Suprapubic skin (tissue), 4 donors: ENCODE data around the gene MARCHF2. TPM values are rescaled to one million over a fixed set of nuclear protein-coding genes. Genes with fewer than 3 reads are reported as not detected.

Experiments used
- DNase-seq, 2 donors: peaks; one replicate each; pipeline ENCODE4 v3.0.0-alpha.2; 2019; ENCODE audit warnings: low spot score in 2 of 2
- H3K27ac ChIP-seq: fragments of 200-600 bp; sonication (generic); one replicate; pipeline ENCODE4 v1.5.1; 2019
- H3K27me3 ChIP-seq: fragments of 200-600 bp; sonication (generic); one replicate; pipeline ENCODE4 v1.5.1; 2019
- H3K36me3 ChIP-seq: fragments of 200-600 bp; sonication (generic); one replicate; pipeline ENCODE4 v1.5.1; 2019
- H3K4me1 ChIP-seq: fragments of 200-600 bp; sonication (generic); one replicate; pipeline ENCODE4 v1.5.1; 2019
- H3K4me3 ChIP-seq: fragments of 200-600 bp; sonication (generic); one replicate; pipeline ENCODE4 v1.5.1; 2019; ENCODE audit warnings: mild to moderate bottlenecking
- H3K9me3 ChIP-seq: fragments of 200-600 bp; sonication (generic); one replicate; pipeline ENCODE4 v1.5.1; 2019
- EP300 ChIP-seq: sonication (generic); formaldehyde crosslinking; IDR thresholded peaks from one replicate; pipeline ENCODE4 v1.6.1; 2017; ENCODE audit warnings: antibody characterized with exemption
- POLR2A ChIP-seq, 2 donors: fragments of 450-650 bp; IDR thresholded peaks; one replicate each; pipeline ENCODE4 v1.6.1; 2017; ENCODE audit warnings: antibody characterized with exemption in 2 of 2, mild to moderate bottlenecking in 2 of 2, moderate library complexity in 2 of 2
- POLR2AphosphoS5 ChIP-seq, 3 donors: sonication (generic); formaldehyde crosslinking; IDR thresholded peaks; one replicate each; pipeline ENCODE4 v1.6.1; 2017; ENCODE audit warnings: antibody characterized with exemption in 3 of 3
- WGBS: methylation state at CpG from one replicate; pipeline ENCODE4 v1.1.5; 2018; 5-methylcytosine and 5-hydroxymethylcytosine counted together
- total RNA-seq, 4 donors: library from RNA; depleted of rRNA; stranded (reverse); fragments of >200 nt; gene quantifications; one replicate each; pipeline ENCODE4 v1.1.0, GENCODE V29; 2016
- TF ChIP-seq, protein P1 (sequence below), 2 donors: fragments of 200-600 bp in 1 of 2; fragments of 450-650 bp in 1 of 2; sonication (generic) in 1 of 2; IDR thresholded peaks; one replicate each; pipeline ENCODE4 v1.5.1; 2016 to 2019; ENCODE audit warnings: antibody characterized with exemption in 2 of 2, mild to moderate bottlenecking in 1 of 2, moderate library complexity in 1 of 2

The MARCHF2 gene
- total RNA-seq, 4 donors from 2014 or later: 47.4 to 99.0 (median 90.8) TPM

DNA sequence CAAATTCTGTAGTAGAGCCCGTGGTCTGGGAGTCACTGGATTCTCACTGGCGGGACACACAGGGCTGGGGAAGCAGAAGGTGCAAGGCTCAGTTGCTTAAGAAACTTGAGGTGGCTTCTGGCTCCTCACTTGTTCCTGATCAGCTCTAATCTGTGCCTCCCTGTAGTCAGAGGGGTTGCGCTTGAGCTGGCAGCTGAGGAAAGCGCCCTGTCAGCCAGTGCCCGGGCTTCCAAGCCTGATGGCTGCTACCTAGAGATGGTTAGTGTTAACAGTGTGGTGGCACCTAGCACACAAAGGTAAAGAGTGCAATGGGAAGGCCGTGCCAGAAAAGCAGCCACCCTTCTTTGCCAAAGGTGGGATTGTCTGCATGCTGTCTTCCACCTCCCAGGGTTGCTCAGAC is 40.5 kb downstream of the MARCHF2 start:
- TF ChIP-seq EP300: no peak
- TF ChIP-seq, protein P1, sequence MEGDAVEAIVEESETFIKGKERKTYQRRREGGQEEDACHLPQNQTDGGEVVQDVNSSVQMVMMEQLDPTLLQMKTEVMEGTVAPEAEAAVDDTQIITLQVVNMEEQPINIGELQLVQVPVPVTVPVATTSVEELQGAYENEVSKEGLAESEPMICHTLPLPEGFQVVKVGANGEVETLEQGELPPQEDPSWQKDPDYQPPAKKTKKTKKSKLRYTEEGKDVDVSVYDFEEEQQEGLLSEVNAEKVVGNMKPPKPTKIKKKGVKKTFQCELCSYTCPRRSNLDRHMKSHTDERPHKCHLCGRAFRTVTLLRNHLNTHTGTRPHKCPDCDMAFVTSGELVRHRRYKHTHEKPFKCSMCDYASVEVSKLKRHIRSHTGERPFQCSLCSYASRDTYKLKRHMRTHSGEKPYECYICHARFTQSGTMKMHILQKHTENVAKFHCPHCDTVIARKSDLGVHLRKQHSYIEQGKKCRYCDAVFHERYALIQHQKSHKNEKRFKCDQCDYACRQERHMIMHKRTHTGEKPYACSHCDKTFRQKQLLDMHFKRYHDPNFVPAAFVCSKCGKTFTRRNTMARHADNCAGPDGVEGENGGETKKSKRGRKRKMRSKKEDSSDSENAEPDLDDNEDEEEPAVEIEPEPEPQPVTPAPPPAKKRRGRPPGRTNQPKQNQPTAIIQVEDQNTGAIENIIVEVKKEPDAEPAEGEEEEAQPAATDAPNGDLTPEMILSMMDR (IDR thresholded peaks at IDR 0.05): no peak
- no peak for TF ChIP-seq POLR2A (IDR thresholded peaks at IDR 0.05)
- TF ChIP-seq POLR2AphosphoS5 (IDR thresholded peaks at IDR 0.05): no peak
- Histone ChIP-seq H3K9me3 (no peaks in the 10 kb centered on the region), H3K27ac (no peak overlapping the region), H3K36me3 (peaks cover 10% of the 10 kb centered on the region), H3K4me3 (no peak overlapping the region), H3K4me1 (peaks cover 67% of the 10 kb centered on the region), H3K27me3 (no peaks in the 10 kb centered on the region)
- 76% methylated on average over 4 of the region's 6 CpGs for WGBS
- DNase-seq: no peak

DNA sequence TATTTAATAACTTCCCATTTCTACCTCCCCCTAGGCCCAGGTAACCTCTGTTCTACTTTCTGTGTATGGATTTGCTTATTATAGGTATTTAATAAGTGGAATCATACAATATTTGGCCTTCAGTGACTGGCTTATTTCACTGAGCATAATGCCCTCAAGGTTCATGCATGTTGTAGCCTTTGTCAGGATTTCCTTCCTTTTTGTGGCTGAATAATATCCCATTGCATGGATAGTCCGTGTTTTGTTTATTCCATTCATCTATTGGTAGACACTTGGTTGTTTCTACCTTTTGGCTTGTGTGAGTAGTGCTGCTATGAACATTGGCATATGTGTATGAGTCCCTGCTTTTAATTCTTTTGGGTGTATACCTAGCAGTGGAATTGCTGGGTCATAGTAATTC is 41.1 kb downstream of the MARCHF2 start:
- Histone ChIP-seq H3K27me3 (no peaks in the 10 kb centered on the region), H3K27ac (no peak overlapping the region), H3K4me3 (no peak overlapping the region), H3K36me3 (peaks cover 10% of the 10 kb centered on the region), H3K4me1 (peaks cover 67% of the 10 kb centered on the region), H3K9me3 (no peaks in the 10 kb centered on the region)
- TF ChIP-seq POLR2A (IDR thresholded peaks at IDR 0.05) (no peak), EP300 (no peak), POLR2AphosphoS5 (IDR thresholded peaks at IDR 0.05) (no peak)
- TF ChIP-seq, protein P1 (IDR thresholded peaks at IDR 0.05): no peak
- DNase-seq: no peak
- 59% methylated on average over 1 of the region's 1 CpG for WGBS

DNA sequence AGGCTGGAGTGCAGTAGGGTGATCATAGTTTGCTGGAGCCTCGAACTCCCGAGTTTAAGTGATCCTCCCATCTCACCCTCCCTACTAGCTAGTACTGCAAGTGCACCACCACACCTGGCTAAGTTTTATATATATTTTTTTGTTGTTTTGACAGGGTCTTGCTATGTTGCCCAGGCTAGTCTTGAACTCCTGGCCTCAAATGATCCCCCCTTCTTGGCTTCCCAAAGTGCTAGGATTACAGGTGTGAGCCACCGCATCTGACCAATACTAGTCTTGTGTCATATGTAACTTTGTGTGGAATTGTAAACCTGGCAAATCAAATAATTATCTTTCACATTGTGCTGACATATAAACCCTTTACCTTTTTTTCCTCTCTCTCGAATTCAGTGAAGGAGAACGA is 41.9 kb downstream of the MARCHF2 start:
- Histone ChIP-seq H3K36me3 (peaks cover 10% of the 10 kb centered on the region), H3K9me3 (no peaks in the 10 kb centered on the region), H3K27me3 (no peaks in the 10 kb centered on the region), H3K27ac (no peak overlapping the region), H3K4me3 (no peak overlapping the region), H3K4me1 (peaks cover 70% of the 10 kb centered on the region)
- no peak for DNase-seq
- TF ChIP-seq POLR2AphosphoS5 (IDR thresholded peaks at IDR 0.05): no peak
- TF ChIP-seq POLR2A (IDR thresholded peaks at IDR 0.05): no peak
- TF ChIP-seq, protein P1 (IDR thresholded peaks at IDR 0.05): no peak
- no peak for TF ChIP-seq EP300
- WGBS: 83% methylated on average over 5 of the region's 5 CpGs

DNA sequence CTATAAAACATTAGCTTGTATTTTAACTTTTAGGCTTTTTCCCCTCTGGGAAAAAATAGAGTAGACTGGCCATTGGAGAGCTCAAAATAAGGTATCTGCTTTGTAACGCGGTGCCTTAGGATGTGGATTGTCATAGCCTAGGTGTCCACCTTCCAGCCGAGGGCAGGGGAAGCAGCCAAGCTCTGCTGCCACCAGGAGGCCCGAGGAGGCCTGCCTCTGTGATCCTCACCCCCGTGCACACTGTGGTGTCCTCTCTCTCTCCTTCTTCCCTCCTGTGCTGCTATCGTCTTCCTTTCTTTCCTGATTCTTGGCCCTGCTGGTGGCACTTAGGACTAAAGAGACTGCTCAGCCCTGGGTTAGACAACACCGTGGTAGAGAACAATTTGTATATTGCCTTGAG is 43.0 kb downstream of the MARCHF2 start:
- H3K27me3 ChIP-seq: no peaks in the 10 kb centered on the region
- H3K4me3 ChIP-seq: no peak overlapping the region
- H3K36me3 ChIP-seq: peaks cover 10% of the 10 kb centered on the region
- peaks cover 69% of the 10 kb centered on the region for H3K4me1 ChIP-seq
- 58% methylated on average over 7 of the region's 7 CpGs for WGBS
- H3K27ac ChIP-seq: no peak overlapping the region
- TF ChIP-seq POLR2AphosphoS5 (IDR thresholded peaks at IDR 0.05) (no peak), POLR2A (IDR thresholded peaks at IDR 0.05) (no peak), EP300 (no peak)
- TF ChIP-seq, protein P1 (IDR thresholded peaks at IDR 0.05): no peak
- no peaks in the 10 kb centered on the region for H3K9me3 ChIP-seq
- no peak for DNase-seq

DNA sequence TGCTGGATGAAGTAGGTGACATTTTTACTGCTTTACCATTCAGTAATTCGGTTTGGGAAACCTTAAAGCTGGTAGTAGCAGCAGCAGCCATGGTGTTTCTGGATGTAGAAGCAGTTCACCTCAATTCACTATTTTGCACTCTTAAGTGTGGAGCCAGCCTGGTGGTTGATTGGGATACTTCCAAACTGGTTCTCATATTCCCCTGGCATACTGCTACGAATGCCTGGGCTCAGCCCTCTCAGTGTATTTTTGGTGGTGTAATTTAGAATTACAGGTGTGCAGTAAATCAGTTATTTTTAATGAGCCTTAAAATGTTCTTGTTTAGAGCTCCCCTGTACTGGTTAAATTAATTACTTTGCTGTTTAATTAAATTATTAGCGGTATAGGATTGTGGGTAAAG is 44.1 kb downstream of the MARCHF2 start:
- Histone ChIP-seq H3K27ac (no peak overlapping the region), H3K27me3 (no peaks in the 10 kb centered on the region), H3K4me3 (no peak overlapping the region), H3K9me3 (no peaks in the 10 kb centered on the region), H3K36me3 (peaks cover 10% of the 10 kb centered on the region), H3K4me1 (peaks cover 68% of the 10 kb centered on the region)
- 71% methylated on average over 3 of the region's 3 CpGs for WGBS
- no peak for DNase-seq
- no peak for TF ChIP-seq EP300
- no peak for TF ChIP-seq POLR2AphosphoS5 (IDR thresholded peaks at IDR 0.05)
- TF ChIP-seq, protein P1 (IDR thresholded peaks at IDR 0.05): no peak
- TF ChIP-seq POLR2A (IDR thresholded peaks at IDR 0.05): no peak
